ENCODE measurements around the gene KCNK17.

- TF ChIP-seq CTCF (conservative IDR thresholded peaks at IDR 0.05; ENCODE audit: low read length) (no peak), EZH2phosphoT487 (IDR thresholded peaks at IDR 0.05; ENCODE audit: borderline replicate concordance) (no peak)
These were observed 19.3 kb downstream of the KCNK17 start for GRCh38 chr6:39294899-39295298.
